ENCODE results near the gene TMEM94.

- TF ChIP-seq CTCF (conservative IDR thresholded peaks at IDR 0.05; ENCODE audit: low read depth, low read length), result no peak
- TF ChIP-seq EZH2 (IDR thresholded peaks at IDR 0.05; ENCODE audit: borderline replicate concordance, low read depth, low read length, poor library complexity, severe bottlenecking), result no peak
These were observed 47.0 kb downstream of the TMEM94 start for GRCh38 chr17:75503337-75503950.

All from A673 (cell line).